Stomach (tissue), 9 donors: ENCODE data around the gene HMSD. TPM values are rescaled to one million over a fixed set of nuclear protein-coding genes. Genes with fewer than 3 reads are reported as not detected.

Source experiments
- DNase-seq, 2 donors: peaks; one replicate each; pipeline versions ENCODE4 v3.0.0 to v3.0.0-alpha.2; 2013 to 2019
- H3K27ac ChIP-seq, 5 donors: fragments of 200-600 bp in 4 of 5; sonication (generic) in 4 of 5; one replicate each; pipeline ENCODE4 v1.5.1; 2013 to 2019; ENCODE audit warnings: mild to moderate bottlenecking in 1 of 5, moderate library complexity in 1 of 5
- H3K27me3 ChIP-seq, 3 donors: fragments of 200-600 bp; sonication (generic); one replicate each; pipeline ENCODE4 v1.5.1; 2017 to 2019; ENCODE audit warnings: mixed run types in 1 of 3
- H3K36me3 ChIP-seq, 4 donors: fragments of 200-600 bp; sonication (generic); 1 replicate in 3 of 4; 2 replicates in 1 of 4; pipeline ENCODE4 v1.5.1; 2016 to 2019
- H3K4me1 ChIP-seq, 4 donors: fragments of 200-600 bp; sonication (generic); one replicate each; pipeline ENCODE4 v1.5.1; 2016 to 2019
- H3K4me3 ChIP-seq, 4 donors: fragments of 200-600 bp; sonication (generic) in 3 of 4; one replicate each; pipeline ENCODE4 v1.5.1; 2016 to 2019; ENCODE audit warnings: mild to moderate bottlenecking in 1 of 4
- H3K9me3 ChIP-seq, 4 donors: fragments of 200-600 bp; sonication (generic); one replicate each; pipeline ENCODE4 v1.5.1; 2016 to 2019
- EP300 ChIP-seq: sonication (generic); formaldehyde crosslinking; IDR thresholded peaks from one replicate; pipeline ENCODE4 v1.6.1; 2017; ENCODE audit warnings: antibody characterized with exemption
- POLR2A ChIP-seq, 4 donors: fragments of 450-650 bp; IDR thresholded peaks; one replicate each; pipeline ENCODE4 v1.6.1; 2016; ENCODE audit warnings: antibody characterized with exemption in 4 of 4, control low read depth in 2 of 4, mild to moderate bottlenecking in 1 of 4, moderate library complexity in 1 of 4
- POLR2AphosphoS5 ChIP-seq, 3 donors: sonication (generic); formaldehyde crosslinking; IDR thresholded peaks; one replicate each; pipeline ENCODE4 v1.6.1; 2016; ENCODE audit warnings: antibody characterized with exemption in 3 of 3
- WGBS, 5 donors: extraction: QIAGEN DNeasy Blood & Tissue Kit in 3 of 5; methylation state at CpG; one replicate each; pipeline versions ENCODE4 v1.1.5 to v1.1.7; 2013 to 2018; 5-methylcytosine and 5-hydroxymethylcytosine counted together
- intact Hi-C: fragments of 100-400 bp; cut with DNase I; formaldehyde crosslinking; loops from one replicate; pipeline ENCODE4 v1.15.1; 2023; ENCODE audit warnings: low total_unique reads
- polyA plus RNA-seq, 3 donors: library from polyadenylated mRNA; stranded (reverse); fragments of 200-250 nt; gene quantifications; one replicate each; pipeline ENCODE4 v1.2.3, GENCODE V29; 2013
- total RNA-seq, 5 donors: library from RNA; depleted of rRNA; stranded (reverse); fragments of >200 nt; gene quantifications; one replicate each; pipeline versions ENCODE4 v1.1.0 to v1.2.3, GENCODE V29; 2014 to 2016
- TF ChIP-seq, protein P1 (sequence below), 7 experiments: fragments of 450-650 bp in 4 of 7; fragments of 200-600 bp in 3 of 7; sonication (generic) in 3 of 7; IDR thresholded peaks; one replicate each; pipeline ENCODE4 v1.5.1; 2016 to 2019; ENCODE audit warnings: antibody characterized with exemption in 7 of 7, control low read depth in 2 of 7, mild to moderate bottlenecking in 1 of 7
- donor health status: healthy with polysubstance abuse.
- donor health status: Bipolar disorder and iron deficiency.
- donor health status: healthy.

Gene HMSD
- total and polyA plus RNA-seq, 8 donors, result 0.10 to 0.31 (median 0.19) TPM; not detected in 5

- TF ChIP-seq, protein P1, sequence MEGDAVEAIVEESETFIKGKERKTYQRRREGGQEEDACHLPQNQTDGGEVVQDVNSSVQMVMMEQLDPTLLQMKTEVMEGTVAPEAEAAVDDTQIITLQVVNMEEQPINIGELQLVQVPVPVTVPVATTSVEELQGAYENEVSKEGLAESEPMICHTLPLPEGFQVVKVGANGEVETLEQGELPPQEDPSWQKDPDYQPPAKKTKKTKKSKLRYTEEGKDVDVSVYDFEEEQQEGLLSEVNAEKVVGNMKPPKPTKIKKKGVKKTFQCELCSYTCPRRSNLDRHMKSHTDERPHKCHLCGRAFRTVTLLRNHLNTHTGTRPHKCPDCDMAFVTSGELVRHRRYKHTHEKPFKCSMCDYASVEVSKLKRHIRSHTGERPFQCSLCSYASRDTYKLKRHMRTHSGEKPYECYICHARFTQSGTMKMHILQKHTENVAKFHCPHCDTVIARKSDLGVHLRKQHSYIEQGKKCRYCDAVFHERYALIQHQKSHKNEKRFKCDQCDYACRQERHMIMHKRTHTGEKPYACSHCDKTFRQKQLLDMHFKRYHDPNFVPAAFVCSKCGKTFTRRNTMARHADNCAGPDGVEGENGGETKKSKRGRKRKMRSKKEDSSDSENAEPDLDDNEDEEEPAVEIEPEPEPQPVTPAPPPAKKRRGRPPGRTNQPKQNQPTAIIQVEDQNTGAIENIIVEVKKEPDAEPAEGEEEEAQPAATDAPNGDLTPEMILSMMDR (IDR thresholded peaks at IDR 0.05), result no peak
- Histone ChIP-seq H3K36me3 (no peaks in the 10 kb centered on the region), H3K27ac (peak overlapping the region in 4 of 5 donors; percentile 95 to 100 (median 96)), H3K27me3 (no peaks in the 10 kb centered on the region), H3K9me3 (no peaks in the 10 kb centered on the region), H3K4me3 (peak overlapping the region in 3 of 4 donors; percentile 66 to 77 (median 73)), H3K4me1 (peaks cover 9 to 28% (median 15%) of the 10 kb centered on the region in 4 donors)
- 68 to 81% (median 73%) methylated on average over 13 of the region's 13 CpGs for WGBS, 5 donors
- DNase-seq, result peak in 1 of 2 donors; percentile 15
- intact Hi-C loops, result no loop called here
Measured at GRCh38 chr18:63971320-63972001, 22.4 kb downstream of the HMSD start.

GRCh38 chr18:63972002-63972376 lies 22.9 kb downstream of the HMSD start:
- Histone ChIP-seq H3K27ac (no peak overlapping the region), H3K9me3 (no peaks in the 10 kb centered on the region), H3K4me1 (peaks cover 9 to 28% (median 15%) of the 10 kb centered on the region in 4 donors), H3K4me3 (no peak overlapping the region), H3K27me3 (no peaks in the 10 kb centered on the region), H3K36me3 (no peaks in the 10 kb centered on the region)
- intact Hi-C loops, result no loop called here
- TF ChIP-seq, protein P1 (IDR thresholded peaks at IDR 0.05), result no peak
- TF ChIP-seq EP300 (no peak), POLR2A (IDR thresholded peaks at IDR 0.05) (no peak), POLR2AphosphoS5 (IDR thresholded peaks at IDR 0.05) (no peak)
- 86 to 91% (median 88%) methylated on average over 5 of the region's 5 CpGs for WGBS, 5 donors
- DNase-seq, result no peak

DNA sequence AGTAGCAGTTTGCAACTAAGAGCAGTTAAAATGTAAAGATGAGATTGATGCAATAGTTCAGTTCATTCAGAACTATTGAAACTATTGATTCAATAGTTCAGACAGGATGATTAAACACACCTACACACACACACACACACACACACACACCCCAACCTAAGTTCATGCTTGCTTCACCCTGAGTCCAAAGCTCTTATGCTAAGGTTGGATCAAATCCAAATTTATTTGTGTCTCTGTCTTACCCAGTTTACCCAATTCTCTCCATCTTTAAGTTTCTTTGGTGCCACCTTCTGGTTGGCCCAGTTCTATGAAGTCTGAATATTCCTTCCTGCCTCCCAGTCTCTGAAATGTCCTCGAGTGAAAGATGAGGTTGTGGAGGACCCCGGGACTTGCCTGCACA lies 25.9 kb downstream of the HMSD start:
- Histone ChIP-seq H3K27ac (no peak overlapping the region), H3K27me3 (no peaks in the 10 kb centered on the region), H3K36me3 (no peaks in the 10 kb centered on the region), H3K4me1 (peaks cover 6 to 31% (median 15%) of the 10 kb centered on the region in 4 donors), H3K4me3 (no peak overlapping the region), H3K9me3 (no peaks in the 10 kb centered on the region)
- TF ChIP-seq, protein P1 (IDR thresholded peaks at IDR 0.05), result peak in 2 of 7 experiments; percentile 11 to 17
- TF ChIP-seq POLR2A (IDR thresholded peaks at IDR 0.05) (no peak), POLR2AphosphoS5 (IDR thresholded peaks at IDR 0.05) (no peak), EP300 (no peak)
- intact Hi-C loops, result no loop called here
- peak in 1 of 2 donors; percentile 16 for DNase-seq
- 14 to 39% (median 32%) methylated on average over 2 of the region's 2 CpGs for WGBS, 5 donors

DNA sequence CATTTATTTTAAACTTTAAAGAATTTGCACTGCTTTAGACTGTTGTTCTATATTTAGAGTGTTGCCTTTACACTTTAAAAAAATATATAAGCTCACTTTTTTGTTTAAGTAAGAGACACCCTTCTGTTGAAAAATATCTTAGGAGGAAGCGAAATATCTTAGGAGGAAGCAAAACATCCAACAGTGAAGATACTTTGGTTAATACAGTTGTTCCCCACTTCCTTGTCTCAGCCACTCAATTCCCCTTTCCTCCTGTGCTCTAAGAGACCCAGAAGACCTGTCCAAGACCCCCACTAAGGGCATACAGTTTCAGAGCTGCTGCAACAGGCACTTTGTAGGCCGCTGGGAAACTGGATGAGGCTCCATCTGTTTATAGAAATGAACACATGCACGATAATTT lies 26.5 kb downstream of the HMSD start:
- H3K27me3 ChIP-seq, result no peaks in the 10 kb centered on the region
- no peaks in the 10 kb centered on the region for H3K36me3 ChIP-seq
- intact Hi-C loops, result no loop called here
- H3K4me1 ChIP-seq, result peaks cover 6 to 36% (median 16%) of the 10 kb centered on the region in 4 donors
- TF ChIP-seq EP300 (no peak), POLR2A (IDR thresholded peaks at IDR 0.05) (no peak), POLR2AphosphoS5 (IDR thresholded peaks at IDR 0.05) (no peak)
- TF ChIP-seq, protein P1 (IDR thresholded peaks at IDR 0.05), result no peak
- no peaks in the 10 kb centered on the region for H3K9me3 ChIP-seq
- no peak overlapping the region for H3K4me3 ChIP-seq
- WGBS, 5 donors, result 57 to 70% (median 64%) methylated on average over 3 of the region's 3 CpGs
- no peak for DNase-seq
- H3K27ac ChIP-seq, result peak overlapping the region in 1 of 5 donors; percentile 8
